Aortic smooth muscle cell (primary cell): Measurements from ENCODE around the gene CSF1. TPM values are rescaled to one million over a fixed set of nuclear protein-coding genes. Genes with fewer than 3 reads are reported as not detected.

ENCODE experiments used
- total RNA-seq: library from RNA; depleted of rRNA; stranded (reverse); fragments of >200 nt; gene quantifications from 2 replicates; pipeline ENCODE4 v1.2.3, GENCODE V29; 2014

Gene CSF1, protein sequence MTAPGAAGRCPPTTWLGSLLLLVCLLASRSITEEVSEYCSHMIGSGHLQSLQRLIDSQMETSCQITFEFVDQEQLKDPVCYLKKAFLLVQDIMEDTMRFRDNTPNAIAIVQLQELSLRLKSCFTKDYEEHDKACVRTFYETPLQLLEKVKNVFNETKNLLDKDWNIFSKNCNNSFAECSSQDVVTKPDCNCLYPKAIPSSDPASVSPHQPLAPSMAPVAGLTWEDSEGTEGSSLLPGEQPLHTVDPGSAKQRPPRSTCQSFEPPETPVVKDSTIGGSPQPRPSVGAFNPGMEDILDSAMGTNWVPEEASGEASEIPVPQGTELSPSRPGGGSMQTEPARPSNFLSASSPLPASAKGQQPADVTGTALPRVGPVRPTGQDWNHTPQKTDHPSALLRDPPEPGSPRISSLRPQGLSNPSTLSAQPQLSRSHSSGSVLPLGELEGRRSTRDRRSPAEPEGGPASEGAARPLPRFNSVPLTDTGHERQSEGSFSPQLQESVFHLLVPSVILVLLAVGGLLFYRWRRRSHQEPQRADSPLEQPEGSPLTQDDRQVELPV
- 59.9 and 73.9 TPM in 2 replicates for total RNA-seq

DNA sequence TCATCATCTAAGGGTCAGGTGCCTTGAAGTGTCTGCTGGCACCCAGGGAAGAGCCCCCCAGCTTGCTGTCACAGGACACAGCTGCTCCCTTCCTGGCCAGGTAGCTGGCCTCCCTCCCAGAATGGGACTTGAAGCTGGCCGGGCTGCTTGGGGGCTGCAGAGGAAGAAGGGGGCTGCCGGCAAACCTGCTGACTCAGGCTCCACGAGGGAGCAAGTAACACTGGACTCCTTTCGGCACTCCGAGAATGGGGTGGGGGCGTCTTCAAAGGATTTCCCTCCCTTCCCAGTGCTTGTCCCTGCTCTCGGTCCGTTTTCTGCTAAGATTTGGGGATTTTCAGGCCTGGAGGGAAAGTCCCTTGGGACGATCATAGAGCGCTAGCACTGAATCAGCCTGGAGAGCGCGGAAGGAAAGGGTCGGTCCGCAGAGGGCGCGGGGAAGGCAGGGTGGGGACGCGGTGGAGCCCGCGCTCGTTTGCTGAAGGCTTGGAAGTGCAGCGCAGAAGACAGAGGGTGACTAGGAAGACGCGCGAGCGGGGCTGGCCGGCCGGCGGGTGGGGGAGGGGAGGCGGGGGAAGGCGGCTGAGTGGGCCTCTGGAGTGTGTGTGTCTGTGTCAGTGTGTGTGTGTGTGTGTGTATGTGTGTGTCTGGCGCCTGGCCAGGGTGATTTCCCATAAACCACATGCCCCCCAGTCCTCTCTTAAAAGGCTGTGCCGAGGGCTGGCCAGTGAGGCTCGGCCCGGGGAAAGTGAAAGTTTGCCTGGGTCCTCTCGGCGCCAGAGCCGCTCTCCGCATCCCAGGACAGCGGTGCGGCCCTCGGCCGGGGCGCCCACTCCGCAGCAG, at the start of gene CSF1:
Gene CSF1, plus strand, starts transcription at position 727 of the 840 bp plus-strand sequence. CDS start 175 bp downstream, outside the sequence.

Other genes with a start within 250 kb of the CSF1 start
- 10.7 and 20.9 TPM in 2 replicates for gene GSTM2, start 242.8 kb upstream of the CSF1 start, total RNA-seq
- gene GSTM1, start 223.0 kb upstream of the CSF1 start, total RNA-seq = 11.4 TPM in 1 of 2 replicates, not detected in the other
- gene GSTM5, start 198.6 kb upstream of the CSF1 start, total RNA-seq = 0.92 and 2.0 TPM in 2 replicates
- 21.3 and 57.2 TPM in 2 replicates for gene GSTM3, start 169.8 kb upstream of the CSF1 start, total RNA-seq
- not detected in 2 replicates for gene EPS8L3, start 146.9 kb upstream of the CSF1 start, total RNA-seq
- 38.9 and 46.9 TPM in 2 replicates for gene AHCYL1, start 73.9 kb downstream of the CSF1 start, total RNA-seq
- 47.1 and 47.4 TPM in 2 replicates for gene STRIP1, start 123.8 kb downstream of the CSF1 start, total RNA-seq
- not detected in 2 replicates for gene ALX3, start 159.8 kb downstream of the CSF1 start, total RNA-seq
- not detected in 2 replicates for gene UBL4B, start 201.6 kb downstream of the CSF1 start, total RNA-seq
- 0.37 and 1.6 TPM in 2 replicates for gene SLC6A17, start 239.6 kb downstream of the CSF1 start, total RNA-seq